Muscle of arm (tissue), 14 donors: ENCODE data around the gene C14orf93. TPM values are rescaled to one million over a fixed set of nuclear protein-coding genes. Genes with fewer than 3 reads are reported as not detected.

ENCODE experiments used
- DNase-seq: peaks from one replicate; pipeline ENCODE4 v3.0.0-alpha.2; 2013
- long read RNA-seq, 11 donors: transcript quantifications; one replicate each; lab custom pipeline, GENCODE V29; 2026
- polyA plus RNA-seq, 12 donors: library from polyadenylated mRNA; unstranded; fragments of 120-200 nt; gene quantifications; one replicate each; pipeline ENCODE4 v1.2.1, GENCODE V29; 2013; ENCODE audit not compliant: insufficient read length in 12 of 12

The C14orf93 gene, protein sequence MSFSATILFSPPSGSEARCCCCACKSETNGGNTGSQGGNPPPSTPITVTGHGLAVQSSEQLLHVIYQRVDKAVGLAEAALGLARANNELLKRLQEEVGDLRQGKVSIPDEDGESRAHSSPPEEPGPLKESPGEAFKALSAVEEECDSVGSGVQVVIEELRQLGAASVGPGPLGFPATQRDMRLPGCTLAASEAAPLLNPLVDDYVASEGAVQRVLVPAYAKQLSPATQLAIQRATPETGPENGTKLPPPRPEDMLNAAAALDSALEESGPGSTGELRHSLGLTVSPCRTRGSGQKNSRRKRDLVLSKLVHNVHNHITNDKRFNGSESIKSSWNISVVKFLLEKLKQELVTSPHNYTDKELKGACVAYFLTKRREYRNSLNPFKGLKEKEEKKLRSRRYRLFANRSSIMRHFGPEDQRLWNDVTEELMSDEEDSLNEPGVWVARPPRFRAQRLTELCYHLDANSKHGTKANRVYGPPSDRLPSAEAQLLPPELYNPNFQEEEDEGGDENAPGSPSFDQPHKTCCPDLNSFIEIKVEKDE
- 10 to 100 TPM in 8 of 12 donors, 1 to 10 TPM in 3, not detected in 1; 8.9 to 17.0 (median 11.6) TPM for polyA plus RNA-seq
- long read RNA-seq, donor 1, result 0 reads
- long read RNA-seq, donor 2, partial matches to known transcripts, result 0 of 2 reads
- long read RNA-seq, donor 2, other reads (novel, unspliced or antisense), result 0 of 2 reads
- long read RNA-seq, donor 3, partial matches to known transcripts, result 0 of 1 reads
- long read RNA-seq, donor 3, other reads (novel, unspliced or antisense), result 0 of 1 reads
- long read RNA-seq, donor 4, result 0 reads
- long read RNA-seq, donor 5, partial matches to known transcripts, result 0 of 1 reads
- long read RNA-seq, donor 5, other reads (novel, unspliced or antisense), result 0 of 1 reads
- long read RNA-seq, donor 6, result 0 reads
- long read RNA-seq, donor 7, result 0 reads
- long read RNA-seq, donor 8, partial matches to known transcripts, result 0 of 3 reads
- long read RNA-seq, donor 8, other reads (novel, unspliced or antisense), result 0 of 3 reads
- long read RNA-seq, donor 9, partial matches to known transcripts, result 0 of 1 reads
- long read RNA-seq, donor 9, other reads (novel, unspliced or antisense), result 0 of 1 reads
- long read RNA-seq, donor 10, result 0 reads
- long read RNA-seq, donor 11, result 0 reads

DNA sequence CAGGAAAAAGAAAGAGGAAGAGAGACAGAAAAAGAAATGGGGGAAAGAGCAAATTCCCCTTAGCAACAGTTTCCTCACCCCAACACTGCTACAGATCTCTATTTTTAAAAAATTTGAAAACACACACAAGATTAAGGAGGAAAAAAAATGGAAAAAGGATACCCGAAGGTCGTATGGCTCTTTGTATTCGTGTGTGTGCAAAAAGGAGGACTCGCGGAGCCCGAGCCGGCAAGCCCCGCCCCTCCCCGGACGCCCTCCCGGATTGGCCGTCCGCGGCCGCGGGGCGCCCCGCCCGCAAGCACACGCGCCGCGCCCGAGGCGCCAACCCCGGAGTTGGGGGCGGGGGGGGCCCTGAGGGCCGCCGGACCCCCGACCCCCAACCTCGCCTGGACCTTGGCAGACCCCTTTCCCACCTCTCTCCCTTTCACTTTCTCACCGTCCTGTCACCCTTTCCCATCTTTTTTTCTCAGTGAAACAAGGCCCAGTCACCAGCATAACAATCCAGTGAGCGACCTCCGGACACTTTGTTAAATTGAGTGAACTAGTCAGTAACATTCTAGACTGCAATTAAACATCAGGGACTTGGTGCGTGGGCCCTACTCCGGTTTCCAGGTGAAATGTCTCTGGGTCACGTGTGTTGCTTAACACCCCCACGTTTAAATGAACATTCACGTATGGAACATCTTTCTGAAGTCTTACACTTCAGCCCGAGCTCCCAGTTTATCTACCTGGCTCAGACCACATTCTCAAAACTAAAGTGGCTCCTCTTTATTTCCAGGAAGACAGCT is at the start of gene C14orf93:
Gene C14orf93, minus strand, starts transcription at position 205 of the 788 bp plus-strand sequence. CDS start 11,120 bp downstream, outside the sequence.
- DNase-seq, result peak; percentile 79

DNA sequence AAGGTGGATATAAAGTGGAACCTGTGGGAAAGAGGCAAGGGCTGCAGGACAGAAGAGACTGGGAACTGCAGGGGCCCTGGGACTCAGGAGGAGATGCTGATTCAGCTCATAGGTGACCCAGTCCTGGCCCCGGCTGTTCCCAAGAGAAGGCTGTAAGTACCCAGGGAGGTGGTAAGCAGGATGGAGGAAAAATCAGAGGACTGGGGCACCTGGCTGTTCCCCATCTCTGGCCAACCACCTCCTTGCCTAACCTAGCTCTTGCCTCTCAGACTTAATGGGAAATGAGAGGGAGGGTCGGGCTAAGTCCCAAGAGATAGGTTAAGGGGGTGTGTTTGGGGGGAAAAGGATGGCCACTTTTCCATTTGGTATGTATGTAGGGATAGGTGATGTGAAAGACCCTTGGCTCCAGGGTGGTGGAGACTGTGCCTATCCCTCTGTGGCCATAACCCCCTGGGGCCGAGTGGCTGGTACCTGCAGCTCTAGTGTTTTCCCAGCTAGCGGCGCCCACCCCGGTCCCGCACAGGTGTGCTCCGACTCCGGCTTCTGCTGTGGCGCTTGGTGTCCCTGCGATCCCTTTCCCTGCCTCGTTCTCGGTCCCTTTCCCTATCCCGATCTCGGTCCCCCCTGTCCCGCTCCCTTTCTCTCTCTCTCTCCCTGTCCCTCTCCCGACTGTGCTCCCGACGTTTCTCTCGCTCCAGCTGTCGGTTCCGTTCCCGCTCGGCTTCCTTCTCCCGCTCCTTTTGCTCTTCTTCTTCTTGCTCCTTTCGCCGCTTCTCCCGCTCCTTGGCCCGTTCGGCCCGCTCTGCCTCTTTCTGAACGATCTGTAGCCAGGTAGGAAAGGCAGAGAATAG is 48.9 kb upstream of the C14orf93 start:
- no peak for DNase-seq

DNA sequence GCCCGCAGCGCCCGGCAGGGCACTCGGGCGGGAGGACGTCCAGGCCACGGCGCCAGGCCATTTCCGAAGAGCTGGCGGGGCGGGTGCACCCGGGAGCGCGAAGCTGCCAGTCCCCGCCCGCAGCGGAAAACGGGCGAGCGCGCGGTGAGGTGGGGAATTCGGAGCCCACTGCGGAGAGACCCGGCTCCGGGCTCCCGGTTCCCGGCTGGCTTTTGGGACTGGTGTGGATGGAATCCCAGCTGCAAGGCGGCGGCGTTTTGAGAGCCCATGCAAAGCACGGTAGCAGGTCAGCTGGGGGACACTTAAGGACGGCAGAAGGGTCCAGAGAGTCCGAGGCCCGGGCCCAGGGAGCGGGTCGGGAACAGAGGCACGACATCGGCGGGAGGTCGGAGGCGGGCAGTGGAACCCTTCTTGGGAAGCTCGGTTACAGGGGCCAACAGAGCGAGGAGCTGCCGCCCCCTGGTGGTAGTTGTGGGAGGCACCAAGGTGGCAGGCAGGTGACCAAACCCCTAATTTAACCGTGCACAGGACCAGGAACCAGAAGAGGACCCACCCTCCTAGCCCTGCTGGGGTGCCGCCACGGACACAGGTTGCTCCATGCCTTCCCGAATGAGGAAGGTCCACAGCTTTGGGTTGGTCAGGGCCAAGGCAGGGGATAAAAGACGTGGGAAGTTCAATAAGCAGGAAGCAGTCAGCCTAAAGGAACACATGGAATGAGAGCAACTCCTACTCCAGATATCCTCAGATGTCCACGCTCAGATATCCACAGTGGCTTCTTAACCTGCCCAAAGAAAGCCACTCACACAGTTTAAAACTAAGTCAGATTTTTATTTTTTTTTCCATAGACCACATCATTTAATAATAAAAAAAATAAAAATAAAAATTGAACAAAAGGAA is 48.1 kb upstream of the C14orf93 start:
- DNase-seq, result peak; percentile 91

DNA sequence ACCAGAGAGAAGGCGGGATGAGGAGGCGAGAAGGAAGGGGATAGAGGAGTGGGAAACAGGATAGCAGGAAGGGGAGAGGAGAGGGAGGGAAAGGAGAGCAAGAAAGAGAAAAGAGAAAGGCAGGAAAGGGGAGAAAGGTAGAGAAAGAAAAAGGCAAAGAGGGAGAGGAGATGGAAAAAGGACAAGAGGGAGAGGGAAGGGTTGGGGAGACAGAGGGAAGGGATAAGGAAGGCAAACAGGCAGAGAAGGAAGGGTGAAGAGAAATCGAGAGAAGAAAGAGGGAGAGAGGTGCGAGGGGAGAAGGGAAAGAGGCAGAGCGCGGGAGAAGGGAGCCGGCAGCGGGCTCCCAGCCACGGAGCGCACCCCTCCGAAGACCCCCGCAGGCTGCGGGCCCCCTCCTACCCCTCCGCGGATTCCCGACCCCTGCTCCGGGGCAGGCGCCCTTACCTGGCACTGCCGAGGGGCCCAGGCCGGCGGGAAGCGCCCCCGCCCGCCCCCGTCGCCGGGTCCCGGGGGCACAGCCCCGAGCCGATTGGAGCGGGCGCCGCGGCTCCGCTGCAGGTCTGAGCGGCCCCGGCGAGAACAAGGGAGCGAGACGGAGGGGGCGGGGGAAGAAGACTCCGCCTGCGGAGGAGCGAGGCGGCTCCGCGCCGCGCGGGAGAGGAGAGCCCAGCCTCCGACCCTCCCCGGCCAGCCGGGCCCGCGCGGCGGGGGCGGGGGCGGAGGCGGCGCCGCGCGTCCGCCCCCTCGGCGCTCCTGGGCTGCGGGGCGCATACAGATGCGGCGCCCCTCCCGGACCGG is 47.2 kb upstream of the C14orf93 start, which contains the start of gene CDH24:
Gene CDH24, minus strand, starts transcription at position 565 of the 801 bp plus-strand sequence. CDS start 1,787 bp downstream, outside the sequence.
- DNase-seq, result peak; percentile 74

DNA sequence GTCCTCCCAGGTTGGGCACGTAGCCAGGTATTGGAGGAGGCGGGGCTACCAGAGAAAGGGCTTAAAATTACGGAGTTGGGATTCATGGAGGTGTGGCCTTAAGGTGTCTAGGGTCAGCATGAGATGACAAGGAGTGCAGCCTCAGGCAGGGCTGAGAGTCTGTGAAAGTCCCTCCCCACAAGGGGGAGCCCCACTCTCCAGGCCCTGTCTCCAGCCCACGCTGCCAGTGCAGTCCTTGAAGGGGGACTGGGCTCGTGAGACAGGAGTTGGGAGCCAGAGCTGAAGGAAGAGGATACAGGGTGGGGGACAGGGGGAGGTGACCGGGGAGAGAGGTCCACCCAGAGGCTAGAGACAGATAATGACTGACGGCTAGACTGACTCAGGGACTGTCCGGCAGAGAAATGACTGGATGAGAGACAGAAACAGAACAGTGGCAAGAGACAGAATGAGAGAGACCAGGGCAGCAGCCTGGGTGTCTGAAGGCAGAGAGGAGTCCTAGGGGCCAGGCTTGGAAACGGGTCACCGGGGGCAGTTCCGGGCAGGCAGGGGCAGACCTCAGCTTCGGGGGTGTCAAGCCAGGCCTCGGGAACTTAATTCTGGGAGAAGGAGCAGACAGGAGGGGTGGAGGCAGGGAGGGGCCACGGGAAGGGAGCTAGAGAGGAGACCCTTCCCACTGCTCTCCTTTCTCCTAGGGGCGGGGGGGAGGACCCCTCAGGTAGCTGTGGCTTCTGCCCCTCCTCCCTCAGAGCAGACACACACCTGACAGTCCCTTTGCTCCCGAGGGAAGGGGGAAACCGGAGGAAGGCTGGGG is 46.4 kb upstream of the C14orf93 start:
- DNase-seq, result no peak

DNA sequence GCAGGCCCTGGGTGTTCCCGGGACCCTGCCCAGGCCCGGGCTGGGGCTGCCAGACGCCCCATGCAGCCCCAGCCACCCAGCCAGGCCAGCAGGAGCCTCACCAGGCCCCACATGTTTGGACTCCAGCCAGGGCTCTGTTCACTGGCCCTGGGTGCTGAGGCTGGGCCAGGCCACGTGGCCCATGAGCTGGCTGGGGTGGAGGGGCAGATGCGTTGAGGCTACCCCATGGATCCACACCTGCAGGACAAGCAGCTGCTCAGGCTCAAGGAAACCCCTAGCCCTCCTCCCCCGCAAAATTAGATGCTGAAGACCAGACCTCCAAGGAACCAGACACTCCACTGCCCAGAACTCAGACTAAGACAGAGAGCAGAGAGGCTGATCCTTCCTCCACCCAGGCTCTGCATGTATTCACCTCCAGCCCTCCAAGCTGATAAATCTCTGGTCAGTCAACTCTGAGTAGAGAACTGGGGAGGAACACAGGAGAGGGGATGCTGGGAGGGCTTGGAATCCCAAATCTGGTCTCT is 45.7 kb upstream of the C14orf93 start:
- no peak for DNase-seq

DNA sequence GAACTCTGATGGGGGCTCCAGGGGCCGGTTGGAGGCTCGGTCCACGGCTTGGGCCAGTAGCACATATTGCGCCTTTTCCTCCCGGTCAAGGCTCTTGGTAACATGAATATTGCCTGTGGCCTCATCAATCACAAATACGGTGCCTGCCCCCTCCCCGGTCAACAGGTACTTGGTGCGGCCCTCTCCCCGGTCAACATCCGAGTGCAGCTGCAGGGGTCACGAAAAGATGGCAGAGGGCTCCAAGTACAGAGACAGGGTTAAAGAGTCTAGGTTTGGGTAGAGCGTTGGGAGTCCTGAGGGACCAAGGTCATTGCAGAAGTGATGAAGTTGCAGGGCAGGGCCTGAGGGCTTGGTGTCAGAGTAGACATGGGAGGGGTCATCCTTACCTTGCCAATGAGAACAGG is 45.2 kb upstream of the C14orf93 start:
- DNase-seq, result no peak

DNA sequence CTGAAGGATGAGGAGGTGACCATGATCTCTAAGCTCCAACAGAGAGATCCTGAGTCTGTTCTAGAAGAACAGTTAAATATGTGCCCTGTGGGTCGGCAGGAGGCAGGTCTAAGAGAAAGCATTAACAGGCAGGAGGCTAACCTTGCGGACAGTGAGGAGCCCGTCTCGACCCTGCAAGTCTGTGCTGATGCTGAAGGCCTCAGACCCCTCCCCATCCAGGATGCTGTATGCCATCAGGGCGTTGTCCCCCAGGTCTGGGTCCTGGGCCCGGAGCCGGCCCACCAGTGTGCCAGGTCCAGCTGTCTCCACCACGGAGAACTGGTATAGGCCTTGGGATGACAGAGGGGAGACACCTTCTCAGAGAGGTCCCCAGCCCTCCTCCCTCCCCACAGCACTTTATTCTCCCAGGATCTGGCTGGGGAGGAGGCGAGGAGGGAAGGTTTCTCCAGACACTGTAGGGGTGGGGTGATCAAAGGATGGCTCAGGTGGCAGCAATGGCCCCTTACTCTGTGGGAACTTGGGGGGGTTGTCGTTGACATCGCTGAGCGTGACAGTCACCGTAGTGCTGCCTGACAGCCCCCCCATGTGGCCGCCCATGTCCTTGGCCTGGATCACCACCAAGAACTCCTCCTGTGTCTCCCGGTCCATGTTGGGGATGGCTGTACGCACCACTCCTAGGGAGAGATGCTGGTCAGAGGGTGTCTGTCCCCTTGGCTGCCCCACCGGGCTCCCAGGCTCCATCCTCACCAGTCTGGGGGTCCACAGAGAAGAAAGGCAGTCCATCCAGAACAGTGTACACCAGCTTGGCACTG is 44.3 kb upstream of the C14orf93 start:
- DNase-seq, result no peak

DNA sequence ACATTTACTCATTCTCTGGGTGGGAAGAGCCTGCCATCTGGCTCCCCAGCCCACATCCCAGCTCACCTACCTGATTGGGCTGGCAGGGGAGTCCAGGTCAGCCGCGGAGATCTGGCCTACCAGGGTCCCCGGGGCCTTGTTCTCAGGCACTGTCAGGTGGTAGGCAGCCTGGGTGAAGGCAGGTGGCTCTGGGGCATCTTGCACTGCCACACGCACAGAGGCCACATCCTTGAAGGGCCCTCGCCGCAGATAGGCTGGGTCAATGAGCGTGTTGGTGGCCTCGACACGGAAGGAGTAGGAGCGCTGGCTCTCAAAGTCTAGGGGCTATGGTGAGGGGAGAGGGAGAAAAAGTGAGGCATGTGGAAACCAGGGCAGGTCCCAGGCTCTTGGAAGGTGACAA is 43.5 kb upstream of the C14orf93 start:
- no peak for DNase-seq

DNA sequence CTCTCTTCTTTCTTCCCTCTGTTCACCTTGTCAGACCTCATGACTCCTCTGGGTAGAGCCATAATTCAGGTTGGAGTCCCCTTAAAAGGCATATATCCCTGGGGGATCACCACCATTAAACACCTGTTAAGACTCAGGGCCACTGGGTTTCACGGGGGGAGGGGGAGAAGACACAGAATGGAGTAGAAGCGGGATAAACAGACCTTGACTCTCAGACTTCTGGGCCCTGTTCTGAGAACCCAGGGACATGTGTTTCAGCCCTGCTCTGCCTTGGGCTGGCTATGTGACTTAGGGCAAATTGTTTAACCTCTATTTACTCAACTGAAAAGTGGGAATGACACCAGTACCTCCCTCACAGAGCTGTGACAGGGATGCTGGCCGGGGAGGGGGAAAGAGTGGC is 42.7 kb upstream of the C14orf93 start:
- no peak for DNase-seq

DNA sequence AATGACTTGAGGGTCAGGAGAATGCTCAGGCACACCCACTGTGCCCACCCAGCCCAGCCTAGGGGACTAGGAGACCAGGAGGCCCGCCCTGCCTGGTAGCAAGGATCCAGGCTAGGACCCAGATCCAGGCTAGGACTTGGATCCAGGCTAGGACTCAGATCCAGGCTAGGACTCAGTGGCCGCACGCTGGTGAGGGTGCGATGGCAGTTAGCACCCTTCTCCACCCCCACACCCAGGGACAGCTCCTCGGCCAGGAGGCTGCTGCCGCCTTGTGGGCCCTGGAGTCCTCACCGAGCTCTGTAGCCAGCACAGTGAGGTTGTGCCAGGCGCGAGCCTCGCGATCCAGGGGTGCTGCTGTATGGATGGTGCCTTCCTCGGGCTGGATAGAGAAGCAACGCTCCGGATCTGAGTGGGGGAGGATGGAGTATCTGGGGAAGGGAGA is 42.3 kb upstream of the C14orf93 start:
- no peak for DNase-seq

DNA sequence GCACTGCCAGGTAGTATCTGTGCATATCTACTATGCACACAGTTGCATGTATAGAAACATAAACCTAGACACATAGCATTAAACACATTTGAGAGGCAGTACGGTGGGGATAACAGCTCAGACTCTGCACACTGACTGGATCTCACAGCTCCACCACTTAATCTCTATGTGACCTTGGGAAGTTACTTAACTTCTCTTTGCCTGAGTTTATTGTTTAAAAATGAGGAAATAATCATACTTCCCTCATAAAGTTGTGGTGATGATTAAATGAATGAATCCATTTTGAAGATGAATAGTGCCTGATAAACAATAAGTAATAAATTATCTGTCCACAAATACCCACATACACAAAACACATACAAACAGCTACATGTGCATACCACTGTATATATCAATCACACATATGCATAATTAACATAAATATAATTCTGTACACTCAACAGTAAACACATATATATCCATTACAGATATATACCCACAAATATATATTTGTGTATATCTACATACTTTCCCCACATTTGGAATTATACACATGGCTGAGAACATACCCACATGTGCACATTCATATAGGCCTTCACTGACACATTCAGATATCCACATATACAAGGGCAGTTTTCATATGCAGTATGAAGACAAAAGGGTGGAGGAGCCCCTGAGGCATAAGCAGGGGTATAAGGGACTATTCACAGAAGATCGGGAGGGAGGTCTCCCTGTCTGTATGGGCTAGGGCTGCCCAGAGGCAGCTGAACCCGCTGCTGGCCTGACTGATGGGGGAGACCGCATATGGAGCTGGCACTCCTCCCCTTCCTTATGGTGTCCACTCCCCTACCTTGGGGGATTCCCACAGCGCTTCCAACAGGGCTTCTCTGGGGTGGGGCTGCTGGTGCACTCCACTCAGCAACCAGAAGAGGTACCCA is 41.5 kb upstream of the C14orf93 start:
- DNase-seq, result no peak

DNA sequence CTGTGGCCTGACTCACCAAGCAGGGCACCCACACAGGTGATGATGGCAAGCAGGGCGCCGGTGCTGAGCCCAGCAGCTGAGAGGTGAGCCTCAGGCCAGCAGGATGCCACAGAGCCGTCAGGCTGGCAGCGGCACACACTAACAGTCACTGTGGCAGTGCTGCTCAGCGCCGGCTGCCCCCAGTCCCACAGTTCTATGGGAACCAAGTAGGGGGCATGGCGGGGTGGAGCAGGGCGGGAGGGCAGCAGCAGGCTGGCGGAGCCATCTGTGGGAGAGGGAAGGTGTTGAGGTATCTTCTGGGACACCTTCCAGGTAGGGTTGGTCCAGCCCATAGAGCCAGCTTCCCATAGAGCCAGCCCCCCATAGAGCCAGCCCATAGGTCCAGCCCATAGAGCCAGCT is 39.1 kb upstream of the C14orf93 start:
- no peak for DNase-seq

DNA sequence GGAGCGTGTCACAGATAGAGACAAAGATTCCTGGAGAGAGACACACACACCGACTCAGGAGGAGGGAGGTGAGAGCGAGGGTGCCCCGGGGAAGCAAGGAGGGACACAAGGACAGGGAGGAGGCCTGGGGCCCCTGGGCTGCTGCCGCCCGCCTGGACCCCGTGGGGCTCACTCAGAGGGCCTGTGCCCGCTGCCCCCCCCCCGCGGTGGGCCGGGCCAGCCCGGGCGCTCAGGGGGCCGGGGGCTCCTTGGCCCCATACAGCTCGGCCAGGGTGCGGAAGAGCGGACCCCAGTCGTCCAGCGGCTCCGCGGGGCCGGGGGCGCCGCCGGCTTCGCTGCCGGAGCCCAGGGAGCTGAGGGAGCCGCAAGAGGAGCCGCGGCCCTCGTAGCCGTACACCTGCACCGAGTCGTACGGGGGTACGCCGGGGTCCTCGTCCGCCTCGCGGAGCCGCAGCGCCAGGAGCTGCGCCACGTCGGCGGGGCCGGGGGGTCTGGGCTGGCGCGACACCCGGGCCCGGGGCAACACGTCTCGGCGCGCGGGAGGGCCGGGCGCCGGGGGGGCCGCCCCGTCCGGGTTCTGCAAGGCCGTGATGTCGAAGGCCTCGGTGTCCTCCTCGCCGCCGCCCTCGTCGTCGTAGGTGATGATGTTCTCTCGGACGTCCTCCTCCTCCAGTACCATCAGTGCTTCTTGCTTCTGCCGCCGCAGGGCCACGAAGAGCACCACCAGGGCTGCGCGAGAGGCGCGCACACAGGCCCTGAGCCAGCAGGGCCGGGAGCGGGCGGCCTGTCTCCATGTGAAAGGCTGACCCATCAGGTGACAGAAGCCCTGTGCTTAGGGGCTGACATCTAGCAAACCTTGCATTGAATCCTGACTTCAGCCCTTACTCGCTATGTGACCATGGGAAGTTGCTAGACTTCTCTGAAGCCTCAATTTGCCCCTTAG is 38.1 kb upstream of the C14orf93 start:
- DNase-seq, result no peak
